ENCODE measurements around the gene GON4L.

GRCh38 chr1:155835548-155835947 lies 21.5 kb downstream of the GON4L start:
- TF ChIP-seq, protein P1, sequence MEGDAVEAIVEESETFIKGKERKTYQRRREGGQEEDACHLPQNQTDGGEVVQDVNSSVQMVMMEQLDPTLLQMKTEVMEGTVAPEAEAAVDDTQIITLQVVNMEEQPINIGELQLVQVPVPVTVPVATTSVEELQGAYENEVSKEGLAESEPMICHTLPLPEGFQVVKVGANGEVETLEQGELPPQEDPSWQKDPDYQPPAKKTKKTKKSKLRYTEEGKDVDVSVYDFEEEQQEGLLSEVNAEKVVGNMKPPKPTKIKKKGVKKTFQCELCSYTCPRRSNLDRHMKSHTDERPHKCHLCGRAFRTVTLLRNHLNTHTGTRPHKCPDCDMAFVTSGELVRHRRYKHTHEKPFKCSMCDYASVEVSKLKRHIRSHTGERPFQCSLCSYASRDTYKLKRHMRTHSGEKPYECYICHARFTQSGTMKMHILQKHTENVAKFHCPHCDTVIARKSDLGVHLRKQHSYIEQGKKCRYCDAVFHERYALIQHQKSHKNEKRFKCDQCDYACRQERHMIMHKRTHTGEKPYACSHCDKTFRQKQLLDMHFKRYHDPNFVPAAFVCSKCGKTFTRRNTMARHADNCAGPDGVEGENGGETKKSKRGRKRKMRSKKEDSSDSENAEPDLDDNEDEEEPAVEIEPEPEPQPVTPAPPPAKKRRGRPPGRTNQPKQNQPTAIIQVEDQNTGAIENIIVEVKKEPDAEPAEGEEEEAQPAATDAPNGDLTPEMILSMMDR (IDR thresholded peaks at IDR 0.05 in 4 of 5, conservative IDR thresholded peaks at IDR 0.05 in 1 of 5) = no peak
- no peak for TF ChIP-seq POLR2A (IDR thresholded peaks at IDR 0.05)
